Neural progenitor cell (in vitro differentiated cells): ENCODE data around the gene KIF3B. TPM values are rescaled to one million over a fixed set of nuclear protein-coding genes. Genes with fewer than 3 reads are reported as not detected.
"Not testable (repeated sequence)": the region's sequence is repeated elsewhere in the genome, so short reads cannot be mapped to it uniquely, and the experiment has no call there.

Experiments used
- DNase-seq: peaks from one replicate; pipeline ENCODE4 v3.0.0-alpha.2; 2016; ENCODE audit warnings: low spot score
- H2AFZ ChIP-seq: fragments of 200-600 bp; sonication (generic); replicated peaks from 2 replicates; pipeline ENCODE4 v1.6.1; 2016; ENCODE audit warnings: antibody characterized with exemption
- H3F3A ChIP-seq: fragments of 200-600 bp; sonication (generic); 2 replicates; pipeline ENCODE4 v1.6.1; 2016; ENCODE audit warnings: antibody characterized with exemption, low read depth
- H3K27ac ChIP-seq: fragments of 200-600 bp; sonication (generic); 2 replicates; pipeline ENCODE4 v1.5.1; 2016; ENCODE audit warnings: mild to moderate bottlenecking
- H3K27me3 ChIP-seq: fragments of 200-600 bp; sonication (generic); 2 replicates; pipeline ENCODE4 v1.6.1; 2016; ENCODE audit warnings: mild to moderate bottlenecking, moderate library complexity
- H3K36me3 ChIP-seq: fragments of 200-600 bp; sonication (generic); 2 replicates; pipeline ENCODE4 v1.5.1; 2016
- H3K4me1 ChIP-seq: fragments of 200-600 bp; sonication (generic); 2 replicates; pipeline ENCODE4 v1.6.1; 2016; ENCODE audit warnings: mixed run types
- H3K4me2 ChIP-seq: fragments of 200-600 bp; sonication (generic); 2 replicates; pipeline ENCODE4 v1.6.1; 2016
- H3K4me3 ChIP-seq: fragments of 200-600 bp; sonication (generic); 2 replicates; pipeline ENCODE4 v1.5.1; 2016
- H3K79me2 ChIP-seq: fragments of 200-600 bp; sonication (generic); 2 replicates; pipeline ENCODE4 v1.6.1; 2016; ENCODE audit warnings: low read depth
- H3K9ac ChIP-seq: fragments of 200-600 bp; sonication (generic); 2 replicates; pipeline ENCODE4 v1.6.1; 2016
- H3K9me3 ChIP-seq: fragments of 200-600 bp; sonication (generic); 2 replicates; pipeline ENCODE4 v1.5.1; 2016; ENCODE audit warnings: low read depth
- H4K20me1 ChIP-seq: fragments of 200-600 bp; sonication (generic); 2 replicates; pipeline ENCODE4 v1.6.1; 2016; ENCODE audit warnings: low read depth
- H3K27ac Mint-ChIP-seq: 3 replicates; pipeline ENCODE4 v1.8.0; 2021; ENCODE audit warnings: mixed read lengths
- H3K27me3 Mint-ChIP-seq: 2 replicates; pipeline ENCODE4 v1.8.0; 2022; ENCODE audit warnings: low read depth, mild to moderate bottlenecking, inconsistent platforms, moderate library complexity, mixed read lengths; ENCODE audit not compliant: insufficient read depth
- H3K36me3 Mint-ChIP-seq: 3 replicates; pipeline ENCODE4 v1.8.0; 2021; ENCODE audit warnings: mixed read lengths
- H3K4me1 Mint-ChIP-seq: 3 replicates; pipeline ENCODE4 v1.8.0; 2021; ENCODE audit warnings: mixed read lengths
- H3K4me3 Mint-ChIP-seq: 3 replicates; pipeline ENCODE4 v1.8.0; 2021; ENCODE audit warnings: mild to moderate bottlenecking, moderate library complexity, mixed read lengths
- H3K9me3 Mint-ChIP-seq: 3 replicates; pipeline ENCODE4 v1.8.0; 2020; ENCODE audit warnings: mixed read lengths
- CTCF ChIP-seq: fragments of 200-600 bp; sonication (generic); IDR thresholded peaks from 2 replicates; pipeline ENCODE4 v1.5.1; 2017; ENCODE audit warnings: antibody characterized with exemption, mild to moderate bottlenecking
- EZH2 ChIP-seq: fragments of 200-600 bp; sonication (generic); IDR thresholded peaks from 2 replicates; pipeline ENCODE4 v1.6.1; 2017; ENCODE audit warnings: antibody characterized with exemption, mild to moderate bottlenecking, moderate library complexity
- EZH2phosphoT487 ChIP-seq: fragments of 200-600 bp; sonication (generic); IDR thresholded peaks from 2 replicates; pipeline ENCODE4 v1.6.1; 2017; ENCODE audit warnings: antibody characterized with exemption
- total RNA-seq: library from RNA; depleted of rRNA; stranded (reverse); fragments of >200 nt; gene quantifications from 2 replicates; pipeline ENCODE4 v1.2.3, GENCODE V29; 2015; ENCODE audit warnings: low replicate concordance

KIF3B gene
- total RNA-seq, 1 donor from 2014 or later = 16.8 TPM

- Mint-ChIP-seq H3K36me3 (no peaks in the 10 kb centered on the region), H3K4me1 (peaks cover 6% of the 10 kb centered on the region), H3K9me3 (no peaks in the 10 kb centered on the region), H3K27ac (no peak overlapping the region), H3K4me3 (no peak overlapping the region), H3K27me3 (peaks cover 6% of the 10 kb centered on the region)
- Histone ChIP-seq H3K9me3 (no peaks in the 10 kb centered on the region), H3K27ac (no peak overlapping the region), H3F3A (peaks cover 12% of the 10 kb centered on the region), H3K4me2 (no peak overlapping the region), H2AFZ (no peak overlapping the region), H3K79me2 (no peaks in the 10 kb centered on the region), H3K27me3 (no peaks in the 10 kb centered on the region), H3K4me1 (peaks cover 13% of the 10 kb centered on the region), H3K36me3 (no peaks in the 10 kb centered on the region), H4K20me1 (no peaks in the 10 kb centered on the region), H3K4me3 (no peak overlapping the region), H3K9ac (no peak overlapping the region)
- TF ChIP-seq EZH2phosphoT487 (no peak), EZH2 (no peak), CTCF (no peak)
- no peak for DNase-seq
These were observed 35.6 kb upstream of the KIF3B start for GRCh38 chr20:32241807-32242206.

- Histone ChIP-seq H4K20me1 (no peaks in the 10 kb centered on the region), H3K9ac (no peak overlapping the region), H2AFZ (peak overlapping the region; percentile 32), H3K79me2 (no peaks in the 10 kb centered on the region), H3K4me1 (peaks cover 13% of the 10 kb centered on the region), H3K9me3 (no peaks in the 10 kb centered on the region), H3F3A (peaks cover 12% of the 10 kb centered on the region), H3K4me2 (no peak overlapping the region), H3K27ac (no peak overlapping the region), H3K4me3 (no peak overlapping the region), H3K36me3 (no peaks in the 10 kb centered on the region), H3K27me3 (no peaks in the 10 kb centered on the region)
- Mint-ChIP-seq H3K9me3 (no peaks in the 10 kb centered on the region), H3K4me1 (peaks cover 6% of the 10 kb centered on the region), H3K27me3 (peaks cover 6% of the 10 kb centered on the region), H3K27ac (no peak overlapping the region), H3K36me3 (no peaks in the 10 kb centered on the region), H3K4me3 (no peak overlapping the region)
- TF ChIP-seq CTCF (no peak), EZH2phosphoT487 (no peak), EZH2 (no peak)
- DNase-seq = no peak
These were observed 33.2 kb upstream of the KIF3B start for GRCh38 chr20:32244150-32244823.

- Mint-ChIP-seq H3K9me3 (no peaks in the 10 kb centered on the region), H3K27me3 (peaks cover 6% of the 10 kb centered on the region), H3K4me3 (no peak overlapping the region), H3K27ac (no peak overlapping the region), H3K4me1 (peaks cover 6% of the 10 kb centered on the region), H3K36me3 (no peaks in the 10 kb centered on the region)
- no peak overlapping the region for H3K27ac ChIP-seq
- no peaks in the 10 kb centered on the region for H3K9me3 ChIP-seq
- TF ChIP-seq EZH2phosphoT487 = no peak
- TF ChIP-seq EZH2 = no peak
- TF ChIP-seq CTCF = no peak
- no peak overlapping the region for H2AFZ ChIP-seq
- H3K36me3 ChIP-seq = no peaks in the 10 kb centered on the region
- H3K4me3 ChIP-seq = no peak overlapping the region
- H3K79me2 ChIP-seq = no peaks in the 10 kb centered on the region
- H3K4me1 ChIP-seq = peaks cover 8% of the 10 kb centered on the region
- H3K9ac ChIP-seq = no peak overlapping the region
- H3K4me2 ChIP-seq = no peak overlapping the region
- H3F3A ChIP-seq = peaks cover 11% of the 10 kb centered on the region
- no peaks in the 10 kb centered on the region for H4K20me1 ChIP-seq
- DNase-seq = no peak
- no peaks in the 10 kb centered on the region for H3K27me3 ChIP-seq
These were observed 32.5 kb upstream of the KIF3B start for GRCh38 chr20:32244959-32245358.

GRCh38 chr20:32246208-32246607 is 31.2 kb upstream of the KIF3B start:
- not testable (repeated sequence) for H3F3A ChIP-seq, H3K4me2 ChIP-seq, H3K36me3 ChIP-seq, H3K4me3 Mint-ChIP-seq, H3K4me3 ChIP-seq, H3K27me3 Mint-ChIP-seq, H3K9ac ChIP-seq, H3K36me3 Mint-ChIP-seq, H2AFZ ChIP-seq, H3K27ac ChIP-seq, H4K20me1 ChIP-seq, H3K9me3 Mint-ChIP-seq, H3K79me2 ChIP-seq, H3K27me3 ChIP-seq, H3K4me1 ChIP-seq, H3K4me1 Mint-ChIP-seq, H3K27ac Mint-ChIP-seq, H3K9me3 ChIP-seq, DNase-seq
